GM12872 (cell line): ENCODE measurements around the gene MBTD1.

Experiments
- CTCF ChIP-seq: IDR thresholded peaks from 3 replicates; pipeline ENCODE4 v1.5.1; 2011; ENCODE audit warnings: low read depth, mild to moderate bottlenecking, low read length, moderate library complexity; ENCODE audit not compliant: insufficient read depth

MBTD1 gene

DNA sequence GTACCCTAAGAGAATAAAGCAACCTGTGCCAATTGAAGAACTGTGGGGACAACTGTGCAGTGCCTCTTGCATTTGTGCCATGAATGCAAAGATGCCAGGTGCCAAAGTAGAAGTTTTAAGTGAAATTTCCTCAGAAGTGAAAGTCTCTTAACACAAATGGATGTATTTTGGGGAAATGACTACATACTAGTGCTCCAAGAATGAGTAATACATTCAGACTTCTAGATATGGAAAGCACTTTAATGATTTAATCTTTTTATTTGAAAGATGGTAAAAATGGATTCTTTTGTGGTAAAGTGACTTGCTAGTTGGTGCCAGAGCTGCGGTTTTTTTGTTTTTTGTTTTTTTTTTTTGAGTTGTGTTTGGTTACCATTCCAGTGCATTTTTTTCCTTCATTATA, 15.5 kb upstream of the MBTD1 start:
- TF ChIP-seq CTCF, result no peak

DNA sequence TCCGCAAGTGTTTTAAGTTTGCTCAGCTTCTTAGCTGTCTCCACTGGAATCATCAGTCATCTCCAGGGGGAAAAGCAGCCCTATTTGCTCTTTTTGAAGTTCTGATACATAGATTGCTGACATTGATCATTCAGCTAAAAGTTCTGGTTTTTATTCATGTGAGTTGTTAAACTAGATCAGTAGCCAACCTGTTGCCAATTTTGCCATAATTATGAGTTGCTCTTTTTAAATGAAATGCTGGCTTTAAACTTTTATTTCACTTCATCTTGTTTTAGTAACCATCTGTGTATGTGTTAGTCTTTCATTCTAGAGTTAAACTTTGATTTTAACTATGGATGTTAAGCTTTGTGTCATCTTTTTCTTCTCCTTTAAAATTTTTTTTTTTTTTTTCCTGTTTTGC, 13.0 kb upstream of the MBTD1 start:
- no peak for TF ChIP-seq CTCF

- no peak for TF ChIP-seq CTCF
Measured at GRCh38 chr17:51270636-51271035, 10.8 kb upstream of the MBTD1 start.

- no peak for TF ChIP-seq CTCF
Measured at GRCh38 chr17:51269991-51270390, 10.1 kb upstream of the MBTD1 start.

- TF ChIP-seq CTCF, result no peak
Measured at GRCh38 chr17:51263006-51263405, 3.2 kb upstream of the MBTD1 start.

GRCh38 chr17:51261024-51261963, 1.4 kb upstream of the MBTD1 start:
- TF ChIP-seq CTCF, result no peak

DNA sequence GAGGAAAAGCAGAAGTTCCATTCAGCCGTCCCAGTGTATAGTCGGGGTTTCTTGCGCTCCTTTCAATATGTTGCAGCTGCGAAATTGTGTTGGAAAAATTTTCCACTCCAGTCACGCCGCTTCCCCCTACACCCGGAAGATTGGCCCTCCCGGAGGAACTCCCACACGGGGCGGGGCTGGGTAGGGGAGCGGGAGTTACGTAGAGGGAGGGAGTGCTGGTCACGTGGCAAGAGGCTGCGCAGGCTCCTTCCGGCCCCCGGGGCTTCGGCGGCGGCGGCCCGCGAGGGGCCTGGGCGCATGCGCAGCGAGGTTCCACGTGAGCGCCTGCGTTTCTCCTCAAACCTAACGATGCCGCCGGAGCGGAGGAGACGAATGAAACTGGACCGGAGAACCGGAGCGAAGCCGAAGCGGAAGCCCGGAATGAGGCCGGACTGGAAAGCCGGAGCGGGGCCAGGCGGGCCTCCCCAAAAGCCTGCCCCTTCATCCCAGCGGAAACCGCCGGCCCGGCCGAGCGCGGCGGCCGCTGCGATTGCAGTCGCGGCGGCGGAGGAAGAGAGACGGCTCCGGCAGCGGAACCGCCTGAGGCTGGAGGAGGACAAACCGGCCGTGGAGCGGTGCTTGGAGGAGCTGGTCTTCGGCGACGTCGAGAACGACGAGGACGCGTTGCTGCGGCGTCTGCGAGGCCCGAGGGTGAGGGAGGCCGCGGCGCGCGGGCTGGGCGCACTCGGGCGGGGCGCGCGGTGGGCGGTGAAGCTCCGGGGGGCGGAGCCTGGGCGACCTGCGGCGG, 581 bp upstream of the MBTD1 start, which contains the start of gene UTP18:
TSS of gene UTP18 (plus strand) at position 310 of the 787 bp plus-strand sequence. CDS start at position 349, 39 bp downstream.
- TF ChIP-seq CTCF, result no peak
